ENCODE measurements around the gene KRT7. TPM values are rescaled to one million over a fixed set of nuclear protein-coding genes. Genes with fewer than 3 reads are reported as not detected.

Gene KRT7
- total RNA-seq, 2 experiments from 2014 or later: 9.1 to 9.3 TPM

GRCh38 chr12:52222692-52223091, 10.4 kb upstream of the KRT7 start:
- ChIA-PET CTCF (interaction anchor here (1.0 to 8.7 kb wide), 15 partner anchors 15 to 142 kb away, joined by 3 to 80 read pairs (median 4); no protein-coding TSS in a partner anchor), POLR2A (no interaction called here)
- Mint-ChIP-seq H3K4me3 (no peak overlapping the region), H3K9me3 (no peaks in the 10 kb centered on the region), H3K27ac (no peak overlapping the region), H3K4me1 (peaks cover 15% of the 10 kb centered on the region), H3K27me3 (peaks cover 56% of the 10 kb centered on the region), H3K36me3 (ENCODE audit: low read depth) (no peaks in the 10 kb centered on the region)
- no peak for DNase-seq

GRCh38 chr12:52223406-52224039, 9.5 kb upstream of the KRT7 start:
- ChIA-PET CTCF (interaction anchor here (1.4 to 8.7 kb wide), 4 partner anchors 10 to 656 kb away, joined by 3 to 80 read pairs (median 7); no protein-coding TSS in a partner anchor), POLR2A (interaction anchor here (1.0 kb wide), 1 partner anchor 22 kb away, joined by 3 read pairs; no protein-coding TSS in a partner anchor)
- Mint-ChIP-seq H3K4me1 (peaks cover 15% of the 10 kb centered on the region), H3K27me3 (peaks cover 57% of the 10 kb centered on the region), H3K9me3 (no peaks in the 10 kb centered on the region), H3K36me3 (ENCODE audit: low read depth) (no peaks in the 10 kb centered on the region), H3K4me3 (no peak overlapping the region), H3K27ac (no peak overlapping the region)
- no peak for DNase-seq

GRCh38 chr12:52224151-52224550, 8.9 kb upstream of the KRT7 start:
- Mint-ChIP-seq H3K27me3 (peaks cover 56% of the 10 kb centered on the region), H3K27ac (no peak overlapping the region), H3K36me3 (ENCODE audit: low read depth) (no peaks in the 10 kb centered on the region)

GRCh38 chr12:52225752-52226151, 7.3 kb upstream of the KRT7 start:
- DNase-seq: no peak
- no peak overlapping the region for H3K27ac Mint-ChIP-seq
- H3K27me3 Mint-ChIP-seq: peaks cover 61% of the 10 kb centered on the region
- H3K9me3 Mint-ChIP-seq: no peaks in the 10 kb centered on the region
- H3K4me3 Mint-ChIP-seq: no peak overlapping the region
- H3K4me1 Mint-ChIP-seq: peaks cover 15% of the 10 kb centered on the region
- H3K36me3 Mint-ChIP-seq (ENCODE audit: low read depth): no peaks in the 10 kb centered on the region
- ChIA-PET CTCF (interaction anchor here (1.0 to 8.7 kb wide), 6 partner anchors 9 to 102 kb away, joined by 3 to 80 read pairs (median 4); no protein-coding TSS in a partner anchor), POLR2A (no interaction called here)

More at GRCh38 chr12:52224151-52224550, 8.9 kb upstream of the KRT7 start:
- Mint-ChIP-seq H3K4me1 (peaks cover 15% of the 10 kb centered on the region), H3K9me3 (no peaks in the 10 kb centered on the region), H3K4me3 (no peak overlapping the region)
- ChIA-PET CTCF (interaction anchor here (1.4 to 8.7 kb wide), 4 partner anchors 11 to 656 kb away, joined by 3 to 80 read pairs (median 7); no protein-coding TSS in a partner anchor), POLR2A (interaction anchor here (1.0 kb wide), 1 partner anchor 22 kb away, joined by 3 read pairs; no protein-coding TSS in a partner anchor)
- DNase-seq: no peak

GRCh38 chr12:52226446-52226845, 6.6 kb upstream of the KRT7 start:
- no peak overlapping the region for H3K27ac Mint-ChIP-seq
- H3K36me3 Mint-ChIP-seq (ENCODE audit: low read depth): no peaks in the 10 kb centered on the region
- ChIA-PET POLR2A (no interaction called here), CTCF (interaction anchor here (1.5 to 8.7 kb wide), 2 partner anchors 52 to 68 kb away, joined by 3 to 80 read pairs; no protein-coding TSS in a partner anchor)
- no peaks in the 10 kb centered on the region for H3K9me3 Mint-ChIP-seq
- no peak for DNase-seq
- H3K4me1 Mint-ChIP-seq: peaks cover 11% of the 10 kb centered on the region
- H3K4me3 Mint-ChIP-seq: no peak overlapping the region
- H3K27me3 Mint-ChIP-seq: peaks cover 65% of the 10 kb centered on the region

GRCh38 chr12:52227606-52228166, 5.4 kb upstream of the KRT7 start:
- Mint-ChIP-seq H3K4me1 (peaks cover 3% of the 10 kb centered on the region), H3K9me3 (no peaks in the 10 kb centered on the region), H3K36me3 (ENCODE audit: low read depth) (no peaks in the 10 kb centered on the region), H3K27me3 (peaks cover 75% of the 10 kb centered on the region), H3K27ac (no peak overlapping the region), H3K4me3 (no peak overlapping the region)
- no peak for DNase-seq
- CTCF ChIA-PET: interaction anchor here (8.7 kb wide), 1 partner anchor 51 kb away, joined by 80 read pairs; no protein-coding TSS in a partner anchor
- POLR2A ChIA-PET: no interaction called here

- Mint-ChIP-seq H3K4me3 (no peak overlapping the region), H3K27ac (no peak overlapping the region), H3K9me3 (no peaks in the 10 kb centered on the region), H3K4me1 (peaks cover 3% of the 10 kb centered on the region), H3K27me3 (peaks cover 75% of the 10 kb centered on the region), H3K36me3 (ENCODE audit: low read depth) (no peaks in the 10 kb centered on the region)
- ChIA-PET POLR2A (no interaction called here), CTCF (no interaction called here)
- DNase-seq: no peak
Measured at GRCh38 chr12:52228366-52228765, 4.7 kb upstream of the KRT7 start.

GRCh38 chr12:52228931-52229330, 4.1 kb upstream of the KRT7 start:
- Mint-ChIP-seq H3K27me3 (peaks cover 75% of the 10 kb centered on the region), H3K36me3 (ENCODE audit: low read depth) (no peaks in the 10 kb centered on the region), H3K4me3 (no peak overlapping the region), H3K27ac (no peak overlapping the region), H3K9me3 (no peaks in the 10 kb centered on the region), H3K4me1 (peaks cover 2% of the 10 kb centered on the region)
- CTCF ChIA-PET: no interaction called here
- POLR2A ChIA-PET: interaction anchor here (0.6 kb wide), 1 partner anchor 83 kb away, joined by 3 read pairs; no protein-coding TSS in a partner anchor
- DNase-seq: no peak

GRCh38 chr12:52229836-52230343, 3.2 kb upstream of the KRT7 start:
- ChIA-PET CTCF (interaction anchor here (0.9 to 1.2 kb wide), 2 partner anchors 8 to 49 kb away, joined by 3 to 4 read pairs; no protein-coding TSS in a partner anchor), POLR2A (interaction anchor here (0.6 kb wide), 1 partner anchor 82 kb away, joined by 3 read pairs; no protein-coding TSS in a partner anchor)
- Mint-ChIP-seq H3K27ac (no peak overlapping the region), H3K9me3 (no peaks in the 10 kb centered on the region), H3K36me3 (ENCODE audit: low read depth) (no peaks in the 10 kb centered on the region), H3K4me1 (no peaks in the 10 kb centered on the region), H3K27me3 (peaks cover 72% of the 10 kb centered on the region), H3K4me3 (no peak overlapping the region)
- DNase-seq: no peak

- no peak overlapping the region for H3K27ac Mint-ChIP-seq
- H3K9me3 Mint-ChIP-seq: no peaks in the 10 kb centered on the region
- H3K27me3 Mint-ChIP-seq: peaks cover 70% of the 10 kb centered on the region
- H3K4me3 Mint-ChIP-seq: no peak overlapping the region
- H3K36me3 Mint-ChIP-seq (ENCODE audit: low read depth): no peaks in the 10 kb centered on the region
- DNase-seq: no peak
- H3K4me1 Mint-ChIP-seq: no peaks in the 10 kb centered on the region
- CTCF ChIA-PET: interaction anchor here (0.9 to 1.2 kb wide), 2 partner anchors 8 to 48 kb away, joined by 3 to 4 read pairs; no protein-coding TSS in a partner anchor
- POLR2A ChIA-PET: no interaction called here
Measured at GRCh38 chr12:52230364-52231281, 2.4 kb upstream of the KRT7 start.

- Mint-ChIP-seq H3K4me1 (no peaks in the 10 kb centered on the region), H3K4me3 (no peak overlapping the region), H3K27ac (no peak overlapping the region), H3K9me3 (no peaks in the 10 kb centered on the region), H3K36me3 (ENCODE audit: low read depth) (no peaks in the 10 kb centered on the region), H3K27me3 (peaks cover 65% of the 10 kb centered on the region)
- no peak for DNase-seq
- CTCF ChIA-PET: no interaction called here
- POLR2A ChIA-PET: no interaction called here
Measured at GRCh38 chr12:52231305-52232202, 1.5 kb upstream of the KRT7 start.

GRCh38 chr12:52232203-52232673, 805 bp upstream of the KRT7 start:
- Mint-ChIP-seq H3K27me3 (peaks cover 58% of the 10 kb centered on the region), H3K36me3 (ENCODE audit: low read depth) (no peaks in the 10 kb centered on the region), H3K4me3 (no peak overlapping the region), H3K9me3 (no peaks in the 10 kb centered on the region), H3K27ac (no peak overlapping the region), H3K4me1 (no peaks in the 10 kb centered on the region)
- POLR2A ChIA-PET: no interaction called here
- CTCF ChIA-PET: no interaction called here
- no peak for DNase-seq
